ENCODE data around the gene SELENON.

Gene SELENON

GRCh38 chr1:25807480-25808390 lies 7.7 kb downstream of the SELENON start:
- no peak for TF ChIP-seq CTCF (IDR thresholded peaks at IDR 0.05; ENCODE audit: low read depth, low read length)
- no peak for DNase-seq (ENCODE audit: extremely low read depth, low read depth)

- no peak for TF ChIP-seq CTCF (IDR thresholded peaks at IDR 0.05; ENCODE audit: low read depth, low read length)
- DNase-seq (ENCODE audit: extremely low read depth, low read depth): no peak
These were observed 8.7 kb downstream of the SELENON start for GRCh38 chr1:25808481-25809244.

GRCh38 chr1:25809283-25809926 lies 9.4 kb downstream of the SELENON start:
- TF ChIP-seq CTCF (IDR thresholded peaks at IDR 0.05; ENCODE audit: low read depth, low read length): no peak
- no peak for DNase-seq (ENCODE audit: extremely low read depth, low read depth)

GRCh38 chr1:25809929-25810328 lies 9.9 kb downstream of the SELENON start:
- no peak for DNase-seq (ENCODE audit: extremely low read depth, low read depth)
- no peak for TF ChIP-seq CTCF (IDR thresholded peaks at IDR 0.05; ENCODE audit: low read depth, low read length)

GRCh38 chr1:25810341-25811299 lies 10.6 kb downstream of the SELENON start:
- TF ChIP-seq CTCF (IDR thresholded peaks at IDR 0.05; ENCODE audit: low read depth, low read length): peak; percentile 92
- no peak for DNase-seq (ENCODE audit: extremely low read depth, low read depth)

- DNase-seq (ENCODE audit: extremely low read depth, low read depth): no peak
- TF ChIP-seq CTCF (IDR thresholded peaks at IDR 0.05; ENCODE audit: low read depth, low read length): no peak
These were observed 11.5 kb downstream of the SELENON start for GRCh38 chr1:25811384-25812082.
